Measurements from ENCODE around the gene RELA. TPM values are rescaled to one million over a fixed set of nuclear protein-coding genes. Genes with fewer than 3 reads are reported as not detected.

The RELA gene
- polyA plus RNA-seq, 2 of the 4 experiments (the other 2 are of a cell fraction) = 28.9 to 55.1 TPM

GRCh38 chr11:65703846-65704245 is 41.1 kb upstream of the RELA start:
- DNase-seq (ENCODE audit: low read depth in 1 of 2, low spot score in 1 of 2) (no peak), FAIRE-seq (no peak), ATAC-seq (no peak)
- 25% methylated on average over 4 of the region's 4 CpGs for WGBS (ENCODE audit: missing lambda C conversion rate)
- no peak overlapping the region for H3K27ac ChIP-seq
- POLR2A ChIA-PET = interaction anchor here (0.9 kb wide), 1 partner anchor 9 kb away, joined by 3 read pairs; the partner anchor contains the start of gene KAT5
- no peaks in the 10 kb centered on the region for H3K9me3 ChIP-seq
- TF ChIP-seq RAD21 (conservative IDR thresholded peaks at IDR 0.05 in 1 of 2, IDR thresholded peaks at IDR 0.05 in 1 of 2) (no peak), RARB (CRISPR knock-in tag; IDR thresholded peaks at IDR 0.05) (no peak), HEYL (CRISPR knock-in tag; IDR thresholded peaks at IDR 0.05) (no peak), SREBF2 (IDR thresholded peaks at IDR 0.05) (no peak), ELK1 (IDR thresholded peaks at IDR 0.05; ENCODE audit: low read depth, low read length) (no peak), HOXA7 (CRISPR knock-in tag; IDR thresholded peaks at IDR 0.05) (no peak), E2F6 (IDR thresholded peaks at IDR 0.05; ENCODE audit: borderline replicate concordance, low read depth) (no peak), ZFP36 (IDR thresholded peaks at IDR 0.05; ENCODE audit: borderline replicate concordance, partially characterized antibody) (no peak), EP300 (IDR thresholded peaks at IDR 0.05) (no peak), NFE2L2 (conservative IDR thresholded peaks at IDR 0.05; ENCODE audit: low read length) (no peak), ZC3H11A (IDR thresholded peaks at IDR 0.05) (no peak), USF2 (IDR thresholded peaks at IDR 0.05) (no peak), FOXS1 (CRISPR knock-in tag; IDR thresholded peaks at IDR 0.05) (no peak)
- TF ChIP-seq, protein P1, sequence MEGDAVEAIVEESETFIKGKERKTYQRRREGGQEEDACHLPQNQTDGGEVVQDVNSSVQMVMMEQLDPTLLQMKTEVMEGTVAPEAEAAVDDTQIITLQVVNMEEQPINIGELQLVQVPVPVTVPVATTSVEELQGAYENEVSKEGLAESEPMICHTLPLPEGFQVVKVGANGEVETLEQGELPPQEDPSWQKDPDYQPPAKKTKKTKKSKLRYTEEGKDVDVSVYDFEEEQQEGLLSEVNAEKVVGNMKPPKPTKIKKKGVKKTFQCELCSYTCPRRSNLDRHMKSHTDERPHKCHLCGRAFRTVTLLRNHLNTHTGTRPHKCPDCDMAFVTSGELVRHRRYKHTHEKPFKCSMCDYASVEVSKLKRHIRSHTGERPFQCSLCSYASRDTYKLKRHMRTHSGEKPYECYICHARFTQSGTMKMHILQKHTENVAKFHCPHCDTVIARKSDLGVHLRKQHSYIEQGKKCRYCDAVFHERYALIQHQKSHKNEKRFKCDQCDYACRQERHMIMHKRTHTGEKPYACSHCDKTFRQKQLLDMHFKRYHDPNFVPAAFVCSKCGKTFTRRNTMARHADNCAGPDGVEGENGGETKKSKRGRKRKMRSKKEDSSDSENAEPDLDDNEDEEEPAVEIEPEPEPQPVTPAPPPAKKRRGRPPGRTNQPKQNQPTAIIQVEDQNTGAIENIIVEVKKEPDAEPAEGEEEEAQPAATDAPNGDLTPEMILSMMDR (IDR thresholded peaks at IDR 0.05) = no peak
- TF ChIP-seq, protein P2, sequence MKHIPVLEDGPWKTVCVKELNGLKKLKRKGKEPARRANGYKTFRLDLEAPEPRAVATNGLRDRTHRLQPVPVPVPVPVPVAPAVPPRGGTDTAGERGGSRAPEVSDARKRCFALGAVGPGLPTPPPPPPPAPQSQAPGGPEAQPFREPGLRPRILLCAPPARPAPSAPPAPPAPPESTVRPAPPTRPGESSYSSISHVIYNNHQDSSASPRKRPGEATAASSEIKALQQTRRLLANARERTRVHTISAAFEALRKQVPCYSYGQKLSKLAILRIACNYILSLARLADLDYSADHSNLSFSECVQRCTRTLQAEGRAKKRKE (CRISPR knock-in tag; IDR thresholded peaks at IDR 0.05; ENCODE audit: low read depth) = no peak
- TF ChIP-seq, protein P3, sequence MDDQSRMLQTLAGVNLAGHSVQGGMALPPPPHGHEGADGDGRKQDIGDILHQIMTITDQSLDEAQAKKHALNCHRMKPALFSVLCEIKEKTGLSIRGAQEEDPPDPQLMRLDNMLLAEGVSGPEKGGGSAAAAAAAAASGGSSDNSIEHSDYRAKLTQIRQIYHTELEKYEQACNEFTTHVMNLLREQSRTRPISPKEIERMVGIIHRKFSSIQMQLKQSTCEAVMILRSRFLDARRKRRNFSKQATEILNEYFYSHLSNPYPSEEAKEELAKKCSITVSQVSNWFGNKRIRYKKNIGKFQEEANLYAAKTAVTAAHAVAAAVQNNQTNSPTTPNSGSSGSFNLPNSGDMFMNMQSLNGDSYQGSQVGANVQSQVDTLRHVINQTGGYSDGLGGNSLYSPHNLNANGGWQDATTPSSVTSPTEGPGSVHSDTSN (IDR thresholded peaks at IDR 0.05) = no peak
- CTCF ChIA-PET = interaction anchor here (1.2 to 16.0 kb wide), 8 partner anchors 8 to 187 kb away, joined by 3 to 222 read pairs (median 4); partner anchors contain the start of genes AP5B1, CCDC85B and KAT5
- no peak overlapping the region for H3K4me3 ChIP-seq
- H3K4me1 ChIP-seq = no peaks in the 10 kb centered on the region
- no peak overlapping the region for H3K4me2 ChIP-seq

GRCh38 chr11:65701686-65702085 is 39.0 kb upstream of the RELA start:
- no peak overlapping the region for H3K4me3 ChIP-seq
- 5% methylated on average over 1 of the region's 1 CpG for WGBS (ENCODE audit: missing lambda C conversion rate)
- no peak for FAIRE-seq
- no peaks in the 10 kb centered on the region for H3K4me1 ChIP-seq
- H3K9me3 ChIP-seq = no peaks in the 10 kb centered on the region
- no peak for TF ChIP-seq EHF (CRISPR knock-in tag; IDR thresholded peaks at IDR 0.05)
- TF ChIP-seq SMC3 (IDR thresholded peaks at IDR 0.05) = no peak
- TF ChIP-seq NPAS2 (CRISPR knock-in tag; IDR thresholded peaks at IDR 0.05; ENCODE audit: borderline replicate concordance) = no peak
- no peak for TF ChIP-seq BHLHE40 (IDR thresholded peaks at IDR 0.05; ENCODE audit: low read depth, low read length)
- TF ChIP-seq, protein P4, sequence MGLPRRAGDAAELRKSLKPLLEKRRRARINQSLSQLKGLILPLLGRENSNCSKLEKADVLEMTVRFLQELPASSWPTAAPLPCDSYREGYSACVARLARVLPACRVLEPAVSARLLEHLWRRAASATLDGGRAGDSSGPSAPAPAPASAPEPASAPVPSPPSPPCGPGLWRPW (IDR thresholded peaks at IDR 0.05) = no peak
- no peak for TF ChIP-seq ZNF302 (CRISPR knock-in tag; IDR thresholded peaks at IDR 0.05)
- TF ChIP-seq RAD21 (conservative IDR thresholded peaks at IDR 0.05 in 1 of 2, IDR thresholded peaks at IDR 0.05 in 1 of 2) = no peak
- no peak for TF ChIP-seq FOXS1 (CRISPR knock-in tag; IDR thresholded peaks at IDR 0.05)
- TF ChIP-seq KDM1A (IDR thresholded peaks at IDR 0.05; ENCODE audit: low read depth) = no peak
- no peak for TF ChIP-seq KDM5A (IDR thresholded peaks at IDR 0.05)
- TF ChIP-seq RCOR1 (IDR thresholded peaks at IDR 0.05; ENCODE audit: low read depth, low read length) = no peak
- TF ChIP-seq NR3C1 (IDR thresholded peaks at IDR 0.05) = no peak
- TF ChIP-seq CHD4 (IDR thresholded peaks at IDR 0.05; ENCODE audit: borderline replicate concordance) = no peak
- TF ChIP-seq MYC (IDR thresholded peaks at IDR 0.05; ENCODE audit: borderline replicate concordance, low read length) = no peak
- TF ChIP-seq SREBF2 (IDR thresholded peaks at IDR 0.05) = no peak
- no peak for TF ChIP-seq CEBPB (IDR thresholded peaks at IDR 0.05)
- TF ChIP-seq RFX5 (IDR thresholded peaks at IDR 0.05) = no peak
- POLR2A ChIA-PET = interaction anchor here (1.0 kb wide), 1 partner anchor 10 kb away, joined by 3 read pairs; the partner anchor contains the start of gene KAT5
- CTCF ChIA-PET = interaction anchor here (1.2 to 2.2 kb wide), 2 partner anchors 10 kb away, joined by 8 to 15 read pairs; partner anchors contain the start of gene KAT5
- no peak overlapping the region for H3K4me2 ChIP-seq
- no peak overlapping the region for H3K27ac ChIP-seq
- no peak for DNase-seq (ENCODE audit: low read depth in 1 of 2, low spot score in 1 of 2)
- ATAC-seq = no peak
